HepG2 (cell line): ENCODE results near the gene ARPC1A. TPM values are rescaled to one million over a fixed set of nuclear protein-coding genes. Genes with fewer than 3 reads are reported as not detected.

Experiments used
- ARID2 ChIP-seq: sonication (generic); formaldehyde crosslinking; IDR thresholded peaks from 2 replicates; pipeline ENCODE4 v1.8.1; 2022; ENCODE audit warnings: mild to moderate bottlenecking, missing genetic modification reagents, borderline replicate concordance
- CHD4 ChIP-seq: fragments of 200-600 bp; sonication (generic); IDR thresholded peaks from 2 replicates; pipeline ENCODE4 v1.7.0; 2017; ENCODE audit warnings: mild to moderate bottlenecking, low read length, borderline replicate concordance
- HOXA7 ChIP-seq: sonication (generic); formaldehyde crosslinking; IDR thresholded peaks from 2 replicates; pipeline ENCODE4 v1.8.1; 2022; ENCODE audit warnings: mild to moderate bottlenecking, missing genetic modification reagents, moderate library complexity
- MAF1 ChIP-seq: sonication (generic); formaldehyde crosslinking; IDR thresholded peaks from 2 replicates; pipeline ENCODE4 v1.5.0; 2020; ENCODE audit warnings: missing genetic modification reagents, borderline replicate concordance
- NFE2L1 ChIP-seq: sonication (generic); formaldehyde crosslinking; IDR thresholded peaks from 2 replicates; pipeline ENCODE4 v1.4.0; 2020; ENCODE audit warnings: missing genetic modification reagents, mild to moderate bottlenecking, borderline replicate concordance
- SAP130 ChIP-seq: IDR thresholded peaks from 2 replicates; pipeline ENCODE4 v1.6.1; 2016; ENCODE audit warnings: low read depth
- SNAPC2 ChIP-seq: sonication (generic); formaldehyde crosslinking; IDR thresholded peaks from 2 replicates; pipeline ENCODE4 v1.8.1; 2022; ENCODE audit warnings: mild to moderate bottlenecking, missing genetic modification reagents
- SOX13 ChIP-seq, 3 experiments: fragments of 450-650 bp in 1 of 3; sonication (generic) in 1 of 3; formaldehyde crosslinking in 1 of 3; IDR thresholded peaks in 2 of 3; conservative IDR thresholded peaks in 1 of 3; 2 replicates each; pipeline versions ENCODE4 v1.5.0 to v1.6.1; 2016 to 2020; ENCODE audit warnings: antibody characterized with exemption in 1 of 3, mild to moderate bottlenecking in 1 of 3, missing compliant biosample characterization in 1 of 3, missing genetic modification reagents in 1 of 3, moderate library complexity in 1 of 3
- SP2 ChIP-seq: sonication (generic); formaldehyde crosslinking; IDR thresholded peaks from 2 replicates; pipeline ENCODE4 v1.5.1; 2020; ENCODE audit warnings: mild to moderate bottlenecking, missing genetic modification reagents
- SPEN ChIP-seq: sonication (generic); formaldehyde crosslinking; IDR thresholded peaks from 2 replicates; pipeline ENCODE4 v1.5.1; 2020; ENCODE audit warnings: low read depth, mild to moderate bottlenecking, missing genetic modification reagents
- ZKSCAN1 ChIP-seq: fragments of 150-350 bp; IDR thresholded peaks from 2 replicates; pipeline ENCODE4 v1.6.1; 2014; ENCODE audit warnings: low read length
- ZMYM3 ChIP-seq: sonication (generic); formaldehyde crosslinking; IDR thresholded peaks from 2 replicates; pipeline ENCODE4 v1.5.1; 2020; ENCODE audit warnings: mild to moderate bottlenecking, missing genetic modification reagents
- ZNF331 ChIP-seq: sonication (generic); formaldehyde crosslinking; IDR thresholded peaks from 2 replicates; pipeline ENCODE4 v1.4.0; 2020; ENCODE audit warnings: missing genetic modification reagents
- ZNF570 ChIP-seq: sonication (generic); formaldehyde crosslinking; IDR thresholded peaks from 2 replicates; pipeline ENCODE4 v1.4.0; 2020; ENCODE audit warnings: mild to moderate bottlenecking, missing genetic modification reagents, borderline replicate concordance
- ZNF597 ChIP-seq: sonication (generic); formaldehyde crosslinking; IDR thresholded peaks from 2 replicates; pipeline ENCODE4 v1.5.0; 2020; ENCODE audit warnings: missing genetic modification reagents
- ZNF615 ChIP-seq: sonication (generic); formaldehyde crosslinking; IDR thresholded peaks from 2 replicates; pipeline ENCODE4 v1.5.0; 2020; ENCODE audit warnings: mild to moderate bottlenecking, missing genetic modification reagents, borderline replicate concordance
- ZNF652 ChIP-seq: IDR thresholded peaks from 2 replicates; pipeline ENCODE4 v1.6.1; 2016; ENCODE audit warnings: low read depth, borderline replicate concordance
- ZNF713 ChIP-seq: sonication (generic); formaldehyde crosslinking; IDR thresholded peaks from 2 replicates; pipeline ENCODE4 v1.4.0; 2020; ENCODE audit warnings: mild to moderate bottlenecking, missing genetic modification reagents
- ZNF766 ChIP-seq: sonication (generic); formaldehyde crosslinking; IDR thresholded peaks from 2 replicates; pipeline ENCODE4 v1.5.0; 2020; ENCODE audit warnings: missing genetic modification reagents, borderline replicate concordance
- ZSCAN12 ChIP-seq: sonication (generic); formaldehyde crosslinking; IDR thresholded peaks from 2 replicates; pipeline ENCODE4 v1.9.0; 2021; ENCODE audit warnings: mild to moderate bottlenecking, missing genetic modification reagents
- polyA plus RNA-seq, 8 experiments: library from polyadenylated mRNA; depleted of rRNA in 3 of 8; stranded (reverse) in 7 of 8; unstranded in 1 of 8; fragments of >200 nt; fragmentation: Illumina TruSeq in 4 of 8; extraction: Trizol in 4 of 8; gene quantifications; 2 replicates each; pipeline versions ENCODE4 v1.2.1 to v1.2.3, GENCODE V29; 2011 to 2016; ENCODE audit warnings: low read depth in 4 of 8, missing spikeins in 1 of 8, mixed read lengths in 1 of 8; ENCODE audit not compliant: insufficient read depth in 1 of 8
- total RNA-seq, 5 experiments: library from RNA; depleted of rRNA; stranded (reverse); fragments of >200 nt; fragmentation: Illumina TruSeq; extraction: Trizol; gene quantifications; 2 replicates each; pipeline ENCODE4 v1.2.3, GENCODE V29; 2016; ENCODE audit warnings: low read depth in 1 of 5
- TF ChIP-seq, protein P1 (sequence below): IDR thresholded peaks from 2 replicates; pipeline ENCODE4 v1.4.0; 2020; ENCODE audit warnings: mild to moderate bottlenecking, missing genetic modification reagents
- TF ChIP-seq, protein P2 (sequence below): sonication (generic); formaldehyde crosslinking; IDR thresholded peaks from 2 replicates; pipeline ENCODE4 v1.4.0; 2020; ENCODE audit warnings: mild to moderate bottlenecking, missing genetic modification reagents, borderline replicate concordance

Gene ARPC1A
- total and polyA plus RNA-seq, 2 of the 13 experiments (the other 11 are each of a cell fraction or from before 2014, with no cell fraction given), result 44.3 to 88.5 TPM

GRCh38 chr7:99381664-99382075 lies 56.0 kb downstream of the ARPC1A start (continued):
- TF ChIP-seq, protein P1, sequence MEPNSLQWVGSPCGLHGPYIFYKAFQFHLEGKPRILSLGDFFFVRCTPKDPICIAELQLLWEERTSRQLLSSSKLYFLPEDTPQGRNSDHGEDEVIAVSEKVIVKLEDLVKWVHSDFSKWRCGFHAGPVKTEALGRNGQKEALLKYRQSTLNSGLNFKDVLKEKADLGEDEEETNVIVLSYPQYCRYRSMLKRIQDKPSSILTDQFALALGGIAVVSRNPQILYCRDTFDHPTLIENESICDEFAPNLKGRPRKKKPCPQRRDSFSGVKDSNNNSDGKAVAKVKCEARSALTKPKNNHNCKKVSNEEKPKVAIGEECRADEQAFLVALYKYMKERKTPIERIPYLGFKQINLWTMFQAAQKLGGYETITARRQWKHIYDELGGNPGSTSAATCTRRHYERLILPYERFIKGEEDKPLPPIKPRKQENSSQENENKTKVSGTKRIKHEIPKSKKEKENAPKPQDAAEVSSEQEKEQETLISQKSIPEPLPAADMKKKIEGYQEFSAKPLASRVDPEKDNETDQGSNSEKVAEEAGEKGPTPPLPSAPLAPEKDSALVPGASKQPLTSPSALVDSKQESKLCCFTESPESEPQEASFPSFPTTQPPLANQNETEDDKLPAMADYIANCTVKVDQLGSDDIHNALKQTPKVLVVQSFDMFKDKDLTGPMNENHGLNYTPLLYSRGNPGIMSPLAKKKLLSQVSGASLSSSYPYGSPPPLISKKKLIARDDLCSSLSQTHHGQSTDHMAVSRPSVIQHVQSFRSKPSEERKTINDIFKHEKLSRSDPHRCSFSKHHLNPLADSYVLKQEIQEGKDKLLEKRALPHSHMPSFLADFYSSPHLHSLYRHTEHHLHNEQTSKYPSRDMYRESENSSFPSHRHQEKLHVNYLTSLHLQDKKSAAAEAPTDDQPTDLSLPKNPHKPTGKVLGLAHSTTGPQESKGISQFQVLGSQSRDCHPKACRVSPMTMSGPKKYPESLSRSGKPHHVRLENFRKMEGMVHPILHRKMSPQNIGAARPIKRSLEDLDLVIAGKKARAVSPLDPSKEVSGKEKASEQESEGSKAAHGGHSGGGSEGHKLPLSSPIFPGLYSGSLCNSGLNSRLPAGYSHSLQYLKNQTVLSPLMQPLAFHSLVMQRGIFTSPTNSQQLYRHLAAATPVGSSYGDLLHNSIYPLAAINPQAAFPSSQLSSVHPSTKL, result no peak
- TF ChIP-seq SAP130 (CRISPR knock-in tag) (no peak), SPEN (CRISPR knock-in tag) (0 out of 2 replicates have a peak, but pooled peaks have one; percentile 42), ZKSCAN1 (no peak), ZNF570 (CRISPR knock-in tag) (no peak), SP2 (CRISPR knock-in tag) (no peak), ZNF713 (CRISPR knock-in tag) (no peak), MAF1 (no peak), NFE2L1 (CRISPR knock-in tag) (no peak), ZNF766 (CRISPR knock-in tag) (no peak), ZNF652 (CRISPR knock-in tag) (no peak), ZSCAN12 (CRISPR knock-in tag) (no peak), CHD4 (no peak), ZNF615 (CRISPR knock-in tag) (no peak), HOXA7 (CRISPR knock-in tag) (no peak), ARID2 (CRISPR knock-in tag) (no peak), ZMYM3 (no peak), SOX13 (IDR thresholded peaks at IDR 0.05) (no peak), SOX13 (CRISPR knock-in tag; conservative IDR thresholded peaks at IDR 0.05 in 1 of 2, IDR thresholded peaks at IDR 0.05 in 1 of 2) (0 out of 4 replicates have a peak, but pooled peaks of 1 of the 2 experiments have one; percentile 27), SNAPC2 (CRISPR knock-in tag) (no peak), ZNF597 (CRISPR knock-in tag) (no peak), ZNF331 (peak; percentile 57; the same call in 1 of the 2 replicates)
- TF ChIP-seq, protein P2, sequence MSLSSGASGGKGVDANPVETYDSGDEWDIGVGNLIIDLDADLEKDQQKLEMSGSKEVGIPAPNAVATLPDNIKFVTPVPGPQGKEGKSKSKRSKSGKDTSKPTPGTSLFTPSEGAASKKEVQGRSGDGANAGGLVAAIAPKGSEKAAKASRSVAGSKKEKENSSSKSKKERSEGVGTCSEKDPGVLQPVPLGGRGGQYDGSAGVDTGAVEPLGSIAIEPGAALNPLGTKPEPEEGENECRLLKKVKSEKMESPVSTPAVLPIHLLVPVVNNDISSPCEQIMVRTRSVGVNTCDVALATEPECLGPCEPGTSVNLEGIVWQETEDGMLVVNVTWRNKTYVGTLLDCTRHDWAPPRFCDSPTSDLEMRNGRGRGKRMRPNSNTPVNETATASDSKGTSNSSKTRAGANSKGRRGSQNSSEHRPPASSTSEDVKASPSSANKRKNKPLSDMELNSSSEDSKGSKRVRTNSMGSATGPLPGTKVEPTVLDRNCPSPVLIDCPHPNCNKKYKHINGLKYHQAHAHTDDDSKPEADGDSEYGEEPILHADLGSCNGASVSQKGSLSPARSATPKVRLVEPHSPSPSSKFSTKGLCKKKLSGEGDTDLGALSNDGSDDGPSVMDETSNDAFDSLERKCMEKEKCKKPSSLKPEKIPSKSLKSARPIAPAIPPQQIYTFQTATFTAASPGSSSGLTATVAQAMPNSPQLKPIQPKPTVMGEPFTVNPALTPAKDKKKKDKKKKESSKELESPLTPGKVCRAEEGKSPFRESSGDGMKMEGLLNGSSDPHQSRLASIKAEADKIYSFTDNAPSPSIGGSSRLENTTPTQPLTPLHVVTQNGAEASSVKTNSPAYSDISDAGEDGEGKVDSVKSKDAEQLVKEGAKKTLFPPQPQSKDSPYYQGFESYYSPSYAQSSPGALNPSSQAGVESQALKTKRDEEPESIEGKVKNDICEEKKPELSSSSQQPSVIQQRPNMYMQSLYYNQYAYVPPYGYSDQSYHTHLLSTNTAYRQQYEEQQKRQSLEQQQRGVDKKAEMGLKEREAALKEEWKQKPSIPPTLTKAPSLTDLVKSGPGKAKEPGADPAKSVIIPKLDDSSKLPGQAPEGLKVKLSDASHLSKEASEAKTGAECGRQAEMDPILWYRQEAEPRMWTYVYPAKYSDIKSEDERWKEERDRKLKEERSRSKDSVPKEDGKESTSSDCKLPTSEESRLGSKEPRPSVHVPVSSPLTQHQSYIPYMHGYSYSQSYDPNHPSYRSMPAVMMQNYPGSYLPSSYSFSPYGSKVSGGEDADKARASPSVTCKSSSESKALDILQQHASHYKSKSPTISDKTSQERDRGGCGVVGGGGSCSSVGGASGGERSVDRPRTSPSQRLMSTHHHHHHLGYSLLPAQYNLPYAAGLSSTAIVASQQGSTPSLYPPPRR, result no peak
